Glutamatergic neuron (in vitro differentiated cells): ENCODE results near the gene LINC00237. TPM values are rescaled to one million over a fixed set of nuclear protein-coding genes. Genes with fewer than 3 reads are reported as not detected.

ENCODE experiments used
- DNase-seq: peaks from one replicate; pipeline ENCODE4 v3.0.0; 2022
- H3K27ac Mint-ChIP-seq: one replicate; pipeline ENCODE4 v1.8.0; 2020; ENCODE audit warnings: mild to moderate bottlenecking, mixed read lengths, inconsistent platforms; ENCODE audit not compliant: unreplicated experiment
- H3K27me3 Mint-ChIP-seq: one replicate; pipeline ENCODE4 v1.8.0; 2020; ENCODE audit warnings: mild to moderate bottlenecking, moderate library complexity, mixed read lengths, inconsistent platforms; ENCODE audit not compliant: unreplicated experiment
- H3K36me3 Mint-ChIP-seq: one replicate; pipeline ENCODE4 v1.8.0; 2020; ENCODE audit warnings: mild to moderate bottlenecking, mixed read lengths, inconsistent platforms; ENCODE audit not compliant: unreplicated experiment
- H3K4me1 Mint-ChIP-seq: one replicate; pipeline ENCODE4 v1.8.0; 2020; ENCODE audit warnings: mild to moderate bottlenecking, low read depth, mixed read lengths, inconsistent platforms; ENCODE audit not compliant: unreplicated experiment
- H3K4me3 Mint-ChIP-seq: one replicate; pipeline ENCODE4 v1.8.0; 2020; ENCODE audit warnings: mild to moderate bottlenecking, mixed read lengths, inconsistent platforms; ENCODE audit not compliant: unreplicated experiment
- H3K9me3 Mint-ChIP-seq: one replicate; pipeline ENCODE4 v1.8.0; 2020; ENCODE audit warnings: mild to moderate bottlenecking, moderate library complexity, mixed read lengths, inconsistent platforms; ENCODE audit not compliant: unreplicated experiment
- CTCF ChIP-seq: fragments of 200-600 bp; sonication (generic); IDR thresholded peaks from one replicate; pipeline ENCODE4 v1.5.0; 2021; ENCODE audit not compliant: partially characterized antibody, unreplicated experiment
- total RNA-seq: library from RNA; stranded (reverse); fragmentation: NEBNext Ultra II Directional; extraction: Animal tissue kit (Norgen Biotek cat#: 25700); gene quantifications from one replicate; pipeline ENCODE4 v1.2.1, GENCODE V29; 2021; ENCODE audit not compliant: unreplicated experiment

Gene LINC00237
- total RNA-seq, 1 donor from 2014 or later = not detected

GRCh38 chr20:21092806-21093205 is 13.4 kb downstream of the LINC00237 start:
- H3K27me3 Mint-ChIP-seq = no peaks in the 10 kb centered on the region
- H3K36me3 Mint-ChIP-seq = no peaks in the 10 kb centered on the region
- DNase-seq = no peak
- H3K4me3 Mint-ChIP-seq = no peak overlapping the region
- peaks cover 2% of the 10 kb centered on the region for H3K9me3 Mint-ChIP-seq
- peaks cover 5% of the 10 kb centered on the region for H3K4me1 Mint-ChIP-seq
- TF ChIP-seq CTCF = no peak
- H3K27ac Mint-ChIP-seq = no peak overlapping the region

GRCh38 chr20:21090721-21091120 is 15.4 kb downstream of the LINC00237 start:
- Mint-ChIP-seq H3K27ac (no peak overlapping the region), H3K4me1 (peaks cover 5% of the 10 kb centered on the region), H3K36me3 (no peaks in the 10 kb centered on the region), H3K4me3 (no peak overlapping the region), H3K27me3 (no peaks in the 10 kb centered on the region), H3K9me3 (peaks cover 2% of the 10 kb centered on the region)
- DNase-seq = no peak
- TF ChIP-seq CTCF = no peak

GRCh38 chr20:21090111-21090618 is 16.0 kb downstream of the LINC00237 start:
- Mint-ChIP-seq H3K36me3 (no peaks in the 10 kb centered on the region), H3K27ac (no peak overlapping the region), H3K4me1 (peaks cover 5% of the 10 kb centered on the region), H3K4me3 (no peak overlapping the region), H3K27me3 (no peaks in the 10 kb centered on the region), H3K9me3 (no peaks in the 10 kb centered on the region)
- DNase-seq = no peak
- TF ChIP-seq CTCF = no peak

GRCh38 chr20:21089391-21089790 is 16.8 kb downstream of the LINC00237 start:
- Mint-ChIP-seq H3K4me1 (peaks cover 5% of the 10 kb centered on the region), H3K27ac (no peak overlapping the region), H3K4me3 (no peak overlapping the region), H3K9me3 (no peaks in the 10 kb centered on the region), H3K36me3 (no peaks in the 10 kb centered on the region), H3K27me3 (no peaks in the 10 kb centered on the region)
- DNase-seq = no peak
- no peak for TF ChIP-seq CTCF

- no peaks in the 10 kb centered on the region for H3K36me3 Mint-ChIP-seq
- DNase-seq = no peak
- TF ChIP-seq CTCF = no peak
- no peak overlapping the region for H3K27ac Mint-ChIP-seq
- H3K9me3 Mint-ChIP-seq = no peaks in the 10 kb centered on the region
- peaks cover 5% of the 10 kb centered on the region for H3K4me1 Mint-ChIP-seq
- no peak overlapping the region for H3K4me3 Mint-ChIP-seq
- peaks cover 2% of the 10 kb centered on the region for H3K27me3 Mint-ChIP-seq
Observed at GRCh38 chr20:21087862-21088540, 18.2 kb downstream of the LINC00237 start.
